Measurements from ENCODE around the gene USP36.

GRCh38 chr17:78797691-78798585 is 42.7 kb downstream of the USP36 start:
- TF ChIP-seq CTCF (IDR thresholded peaks at IDR 0.05; ENCODE audit: low read length), result no peak
- TF ChIP-seq EZH2phosphoT487 (IDR thresholded peaks at IDR 0.05; ENCODE audit: low read length), result no peak
- no peak for TF ChIP-seq EZH2 (optimal IDR thresholded peaks at IDR 0.05; ENCODE audit: low read depth, low read length)
